HG03025 (cell line): ENCODE measurements around the gene ICE2.
"Not testable (repeated sequence)": the region's sequence is repeated elsewhere in the genome, so short reads cannot be mapped to it uniquely, and the experiment has no call there.

Source experiments
- ATAC-seq: cut with Tn5 transposase; IDR thresholded peaks from one replicate; pipeline ENCODE4 v1.9.1; 2021; ENCODE audit warnings: mild to moderate bottlenecking, moderate library complexity; ENCODE audit not compliant: unreplicated experiment, low FRiP score

ICE2 gene

GRCh38 chr15:60413231-60413824 is 65.6 kb downstream of the ICE2 start:
- no peak for ATAC-seq

DNA sequence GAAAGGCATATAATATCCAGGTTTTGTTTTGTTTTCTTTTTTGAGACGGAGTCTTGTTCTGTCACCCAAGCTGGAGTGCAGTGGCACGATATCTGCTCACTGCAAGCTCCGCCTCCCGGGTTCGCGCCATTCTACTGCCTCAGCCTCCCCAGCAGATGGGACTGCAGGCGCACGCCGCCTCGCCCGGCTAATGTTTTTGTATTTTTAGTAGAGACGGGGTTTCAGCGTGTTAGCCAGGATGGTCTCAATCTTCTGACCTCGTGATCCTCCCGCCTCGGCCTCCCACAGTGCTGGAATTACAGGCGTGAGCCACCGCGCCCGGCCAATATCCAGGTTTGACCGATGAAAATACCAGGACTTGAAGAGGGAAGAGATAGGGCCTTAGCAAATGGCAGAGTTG is 66.1 kb downstream of the ICE2 start:
- not testable (repeated sequence) for ATAC-seq

- no peak for ATAC-seq
Measured at GRCh38 chr15:60411774-60412425, 67.0 kb downstream of the ICE2 start.

- ATAC-seq: not testable (repeated sequence)
Measured at GRCh38 chr15:60410350-60410749, 68.6 kb downstream of the ICE2 start.

DNA sequence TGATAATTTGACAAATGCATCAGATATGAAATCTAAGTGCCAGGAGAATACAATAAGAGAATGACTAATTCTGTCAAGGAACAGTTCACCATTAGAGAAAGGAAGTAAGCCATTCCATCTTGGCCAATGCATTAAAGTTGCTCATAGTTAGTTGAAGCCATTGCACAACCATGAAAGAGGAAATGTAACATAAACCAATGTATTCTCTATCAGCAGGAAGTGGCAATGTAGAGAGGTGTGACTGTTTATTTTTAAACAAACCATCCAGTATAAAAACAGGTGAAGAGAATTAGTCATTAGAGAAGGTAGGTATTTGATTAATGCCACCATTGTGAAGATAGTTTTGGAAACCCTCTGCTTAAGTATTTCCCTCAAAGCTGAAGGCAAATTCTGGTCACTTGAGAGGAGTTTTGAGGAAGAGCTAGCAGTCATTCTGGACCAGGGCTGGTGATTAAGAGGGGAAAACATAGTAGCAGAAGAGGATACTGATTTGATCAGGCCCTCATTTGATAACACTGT is 70.4 kb downstream of the ICE2 start:
- ATAC-seq: no peak

DNA sequence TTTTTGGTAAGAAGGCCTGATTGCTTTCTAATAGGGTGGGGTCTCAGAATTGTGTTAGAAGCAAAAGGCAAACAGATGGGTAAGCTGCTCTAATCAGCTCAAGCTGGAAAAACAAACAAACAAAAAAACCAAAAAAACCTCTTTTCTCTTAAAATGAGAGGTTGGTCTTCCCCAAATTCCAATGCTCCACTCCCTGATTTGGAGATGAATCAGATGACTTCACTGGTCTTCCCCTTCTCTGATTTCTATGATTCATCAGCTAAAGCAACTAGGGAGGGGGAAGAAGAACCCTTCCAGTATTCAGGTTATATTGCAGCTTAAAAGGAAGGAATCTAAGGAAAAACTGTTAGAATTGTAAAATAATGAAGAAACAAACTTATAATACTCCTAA is 71.5 kb downstream of the ICE2 start:
- no peak for ATAC-seq

DNA sequence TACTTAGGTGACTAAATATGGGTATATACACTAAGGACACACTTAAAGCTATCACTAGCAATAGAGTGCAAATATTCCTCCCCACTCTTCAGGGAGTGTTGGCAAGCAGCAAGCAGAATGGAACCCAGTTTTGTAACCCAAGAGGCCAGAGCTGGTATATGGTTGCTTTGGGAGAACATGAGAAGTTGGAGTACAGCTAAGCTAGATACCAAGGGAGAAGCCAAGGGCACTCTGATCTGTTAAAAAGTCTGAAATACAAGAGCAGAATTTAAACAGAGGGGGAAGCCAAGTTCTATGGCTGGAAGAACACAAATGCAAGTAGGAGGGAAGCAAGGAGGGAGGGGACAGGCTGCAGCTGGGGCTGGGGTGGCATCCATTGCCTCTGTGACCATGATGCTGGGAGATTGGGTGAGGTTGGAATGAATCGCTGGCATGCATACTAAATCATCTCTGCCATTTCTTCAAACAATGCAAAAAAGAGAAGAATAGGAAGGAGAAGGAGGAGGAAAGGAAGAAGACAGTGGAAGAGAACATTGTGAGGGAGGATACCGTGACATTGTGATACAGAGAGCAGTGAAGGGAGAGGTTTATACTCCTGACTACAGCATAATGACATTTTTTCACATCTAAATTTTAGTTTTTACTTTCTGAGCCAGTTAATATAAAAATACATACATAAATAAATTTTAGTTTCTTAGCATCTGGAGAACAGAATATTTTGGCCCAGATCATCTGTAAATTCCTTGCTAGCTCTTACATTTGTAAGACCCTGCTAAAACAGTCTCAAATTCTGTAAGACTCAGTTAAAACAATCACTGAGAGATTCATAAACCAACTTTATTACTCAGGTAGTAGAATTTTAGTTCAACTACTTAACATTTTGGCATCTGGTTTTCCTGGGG is 72.2 kb downstream of the ICE2 start:
- ATAC-seq: no peak

- no peak for ATAC-seq
Measured at GRCh38 chr15:60405399-60405798, 73.5 kb downstream of the ICE2 start.

DNA sequence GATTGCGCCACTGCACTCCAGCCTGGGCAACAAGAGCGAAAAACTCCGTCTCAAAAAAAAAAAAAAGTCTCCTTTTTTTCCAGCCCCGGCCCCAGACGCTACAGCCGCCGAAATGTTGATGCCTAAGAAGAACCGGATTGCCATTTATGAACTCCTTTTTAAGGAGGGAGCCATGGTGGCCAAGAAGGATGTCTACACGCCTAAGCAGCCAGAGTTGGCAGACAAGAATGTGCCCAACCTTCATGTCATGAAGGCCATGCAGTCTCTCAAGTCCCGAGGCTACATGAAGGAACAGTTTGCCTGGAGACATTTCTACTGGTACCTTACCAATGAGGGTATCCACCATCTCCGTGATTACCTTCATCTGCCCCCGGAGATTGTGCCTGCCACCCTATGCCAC is 74.6 kb downstream of the ICE2 start:
- ATAC-seq: not testable (repeated sequence)

DNA sequence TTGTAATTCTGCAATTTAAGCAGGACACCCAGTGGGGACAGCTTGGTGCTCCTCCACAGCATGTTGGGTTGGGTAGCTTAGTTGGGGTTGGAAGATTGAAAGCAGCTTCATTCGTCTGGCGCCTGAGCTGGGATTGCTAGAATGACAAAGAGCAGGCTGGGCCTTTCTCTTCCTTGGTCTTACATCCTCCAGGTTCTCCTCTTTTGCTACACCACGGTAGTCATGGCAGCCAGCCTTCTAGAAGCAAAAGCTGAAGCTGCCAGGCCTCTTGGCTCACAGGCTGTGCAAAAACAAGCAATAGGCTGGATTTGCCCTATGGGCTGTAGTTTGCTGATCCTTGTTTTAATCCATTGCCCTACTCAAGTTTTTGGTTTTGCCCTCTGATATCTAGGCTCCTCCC is 78.0 kb downstream of the ICE2 start:
- no peak for ATAC-seq

GRCh38 chr15:60399931-60400330 is 79.0 kb downstream of the ICE2 start:
- no peak for ATAC-seq

GRCh38 chr15:60399246-60399915 is 79.6 kb downstream of the ICE2 start:
- no peak for ATAC-seq

DNA sequence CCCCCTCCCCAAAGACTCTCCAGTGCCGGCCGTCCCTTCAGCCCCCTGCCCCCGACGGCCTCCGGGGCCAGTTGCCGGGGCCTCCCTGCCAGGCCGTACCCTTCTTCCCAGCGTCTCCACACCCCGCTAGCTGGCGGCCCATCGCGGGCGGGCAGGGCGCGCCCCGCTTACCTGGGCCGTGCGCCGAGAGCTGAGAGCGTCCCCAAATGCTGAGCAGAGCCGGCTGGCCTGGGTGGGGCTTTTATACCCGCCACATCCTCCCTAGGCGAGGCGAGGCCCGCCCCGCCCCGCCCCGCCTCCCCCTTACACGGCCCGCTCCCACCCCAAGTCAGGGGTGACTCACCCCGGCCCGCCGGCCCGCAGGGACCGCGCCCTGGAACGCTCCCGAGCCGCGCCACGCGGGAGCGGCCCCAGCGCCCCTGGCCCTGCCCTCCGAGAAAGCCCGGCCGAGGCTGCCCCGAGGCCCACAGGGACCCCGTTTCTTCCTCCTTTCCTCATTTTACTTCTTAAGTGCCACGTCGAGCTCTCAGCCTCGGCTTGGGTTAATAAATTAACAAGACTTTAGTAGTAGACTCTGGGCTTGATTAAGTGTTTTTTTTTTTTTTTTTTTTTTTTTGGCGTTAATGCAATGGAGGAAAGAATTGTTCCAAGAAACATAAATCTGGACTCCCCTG is 81.0 kb downstream of the ICE2 start, which contains the start of gene ANXA2:
TSS of gene ANXA2 (minus strand) at position 215 of the 674 bp plus-strand sequence. CDS start 11,911 bp downstream, outside the sequence.
- peak; percentile 64 for ATAC-seq

- ATAC-seq: peak; percentile 66
Measured at GRCh38 chr15:60396958-60397771, 81.8 kb downstream of the ICE2 start.

GRCh38 chr15:60396560-60396957 is 82.4 kb downstream of the ICE2 start:
- no peak for ATAC-seq

DNA sequence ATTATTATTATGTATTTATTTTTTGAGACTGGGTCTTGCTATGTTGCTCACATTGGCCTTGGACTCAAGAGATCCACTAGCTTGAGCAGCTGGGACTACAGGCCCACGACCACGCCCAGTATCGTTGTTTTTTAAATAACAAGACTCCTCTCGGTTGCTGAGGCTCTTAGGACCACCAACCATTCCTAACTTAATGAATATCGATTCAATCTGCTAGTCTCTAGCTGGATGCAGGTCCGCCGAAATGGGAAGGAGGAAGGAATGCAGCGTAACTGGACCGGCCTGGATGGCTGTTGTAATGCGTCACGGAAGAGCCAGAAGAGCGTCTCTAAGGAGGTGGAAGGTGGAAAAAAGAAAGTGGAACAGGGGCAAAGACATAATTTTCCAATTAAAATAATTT is 82.8 kb downstream of the ICE2 start:
- ATAC-seq: no peak

DNA sequence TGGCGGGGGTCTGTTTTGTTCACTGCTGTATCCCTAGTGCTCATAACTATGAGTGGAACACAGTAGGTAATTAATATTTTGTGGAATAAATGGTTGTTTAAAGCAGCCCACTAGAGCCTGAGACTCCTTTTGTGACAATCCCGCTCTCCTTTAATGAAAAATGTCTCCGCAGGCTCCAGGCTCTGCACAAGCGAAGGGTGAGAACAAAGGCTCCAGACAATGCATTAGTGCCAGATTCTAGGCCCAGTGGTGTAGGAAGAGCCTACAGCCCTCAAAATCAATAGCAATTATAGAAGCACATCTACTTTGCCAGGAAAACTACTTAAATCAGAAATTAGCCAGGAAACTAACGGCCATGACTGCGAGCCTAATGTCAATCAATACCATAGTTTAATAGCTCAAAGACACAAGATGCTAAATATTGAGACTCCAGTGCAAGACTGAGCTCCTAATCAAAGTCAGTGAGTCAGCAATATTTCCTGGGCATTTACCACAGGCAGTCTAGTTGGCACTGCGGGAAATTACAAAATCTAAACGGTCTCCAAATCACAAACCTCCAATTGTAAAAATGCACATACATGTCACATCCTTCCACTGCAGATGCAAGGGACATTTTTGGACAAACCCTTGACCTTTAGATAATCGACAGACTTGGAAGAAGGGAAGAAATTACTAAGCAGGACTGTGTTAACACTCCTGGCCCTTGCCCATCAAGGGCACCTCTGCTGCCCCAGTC is 83.5 kb downstream of the ICE2 start:
- no peak for ATAC-seq

DNA sequence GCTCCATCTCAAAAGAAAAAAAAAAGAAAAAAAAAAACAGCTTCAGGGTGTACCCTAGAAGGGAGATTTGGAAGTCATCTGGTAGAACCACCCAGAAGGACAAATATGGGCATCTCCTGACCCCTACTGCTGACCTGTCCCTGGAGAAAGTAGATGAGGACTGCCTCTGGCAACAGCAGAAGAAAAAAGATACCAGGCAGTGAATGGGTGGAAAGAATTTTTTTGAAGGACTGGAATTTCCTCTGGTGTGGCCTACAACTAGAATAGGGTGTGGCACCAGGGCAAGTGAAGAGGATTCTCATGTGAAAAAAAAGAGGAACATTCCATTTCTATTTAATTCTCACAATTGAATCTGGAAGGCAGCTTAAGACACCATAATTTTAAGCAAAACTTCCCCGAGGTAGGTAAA is 84.2 kb downstream of the ICE2 start:
- no peak for ATAC-seq
